OCI-LY1 (cell line): ENCODE measurements around the gene RAB22A.

ENCODE experiments used
- H2AFZ ChIP-seq: fragments of 200-600 bp; sonication (generic), shearing (Covaris generic); 2 replicates; pipeline ENCODE4 v1.6.0; 2014; ENCODE audit warnings: antibody characterized with exemption, mild to moderate bottlenecking, low read length
- H3F3A ChIP-seq: fragments of 200-600 bp; sonication (generic), shearing (Covaris generic); 2 replicates; pipeline ENCODE4 v1.6.0; 2014; ENCODE audit warnings: mild to moderate bottlenecking, antibody characterized with exemption, low read length, moderate library complexity; ENCODE audit not compliant: insufficient read depth
- H3K27ac ChIP-seq: fragments of 200-600 bp; sonication (generic); 2 replicates; pipeline ENCODE4 v1.5.1; 2014; ENCODE audit warnings: low read length, mixed run types, mild to moderate bottlenecking, low read depth; ENCODE audit not compliant: poor library complexity, severe bottlenecking
- H3K27me3 ChIP-seq: fragments of 200-600 bp; sonication (generic); 2 replicates; pipeline ENCODE4 v1.6.0; 2014; ENCODE audit warnings: antibody characterized with exemption, mild to moderate bottlenecking, low read length, moderate library complexity; ENCODE audit not compliant: insufficient read depth
- H3K36me3 ChIP-seq: fragments of 200-600 bp; sonication (generic); 2 replicates; pipeline ENCODE4 v1.6.1; 2014; ENCODE audit warnings: mild to moderate bottlenecking, antibody characterized with exemption, low read length, moderate library complexity, mixed read lengths; ENCODE audit not compliant: insufficient read depth
- H3K4me1 ChIP-seq: fragments of 200-600 bp; sonication (generic); 2 replicates; pipeline ENCODE4 v1.5.1; 2014; ENCODE audit warnings: mild to moderate bottlenecking, low read length, moderate library complexity; ENCODE audit not compliant: insufficient read depth, severe bottlenecking
- H3K4me2 ChIP-seq: fragments of 200-600 bp; sonication (generic), shearing (Covaris generic); 2 replicates; pipeline ENCODE4 v1.6.1; 2014; ENCODE audit warnings: low read length
- H3K4me3 ChIP-seq: fragments of 200-600 bp; sonication (generic); 2 replicates; pipeline ENCODE4 v1.5.1; 2014; ENCODE audit warnings: low read length, low read depth, mild to moderate bottlenecking, mixed read lengths; ENCODE audit not compliant: poor library complexity, severe bottlenecking
- H3K79me2 ChIP-seq: fragments of 200-600 bp; shearing (Covaris generic); 2 replicates; pipeline ENCODE4 v1.6.1; 2016; ENCODE audit warnings: mixed run types, low read length, mixed read lengths; ENCODE audit not compliant: insufficient read depth
- H3K9ac ChIP-seq: fragments of 200-600 bp; sonication (generic), shearing (Covaris generic); 2 replicates; pipeline ENCODE4 v1.6.1; 2014; ENCODE audit warnings: mild to moderate bottlenecking, low read length, mixed read lengths
- H3K9me2 ChIP-seq: fragments of 200-600 bp; sonication (generic), shearing (Covaris generic); 2 replicates; pipeline ENCODE4 v1.6.1; 2014; ENCODE audit warnings: low read depth, mild to moderate bottlenecking, low read length, mixed read lengths
- H3K9me3 ChIP-seq: fragments of 200-600 bp; shearing (Covaris generic); 2 replicates; pipeline ENCODE4 v1.6.1; 2014; ENCODE audit warnings: low read length, mixed read lengths
- H4K20me1 ChIP-seq: fragments of 200-600 bp; sonication (generic), shearing (Covaris generic); 2 replicates; pipeline ENCODE4 v1.6.0; 2016; ENCODE audit warnings: mild to moderate bottlenecking, low read length; ENCODE audit not compliant: insufficient read depth
- CTCF ChIP-seq: fragments of 200-600 bp; sonication (generic), shearing (Covaris generic); IDR thresholded peaks from 2 replicates; pipeline ENCODE4 v1.5.1; 2017; ENCODE audit warnings: mild to moderate bottlenecking, antibody characterized with exemption, low read length, moderate library complexity, mixed read lengths
- EZH2 ChIP-seq: fragments of 200-600 bp; sonication (generic), shearing (Covaris generic); IDR thresholded peaks from 2 replicates; pipeline ENCODE4 v1.8.0; 2017; ENCODE audit warnings: borderline replicate concordance, mixed run types, mild to moderate bottlenecking, antibody characterized with exemption, low read length, moderate library complexity, mixed read lengths

RAB22A gene

GRCh38 chr20:58264271-58264670 is 45.2 kb upstream of the RAB22A start:
- H4K20me1 ChIP-seq = no peaks in the 10 kb centered on the region
- H3K27ac ChIP-seq = no peak overlapping the region
- no peaks in the 10 kb centered on the region for H3K9me3 ChIP-seq
- H3K4me1 ChIP-seq = no peaks in the 10 kb centered on the region
- TF ChIP-seq CTCF = no peak
- no peak for TF ChIP-seq EZH2
- H3K36me3 ChIP-seq = peaks cover 15% of the 10 kb centered on the region; the same call in 1 of the 2 replicates
- no peaks in the 10 kb centered on the region for H3K27me3 ChIP-seq
- H3K79me2 ChIP-seq = no peaks in the 10 kb centered on the region
- H3K9me2 ChIP-seq = no peaks in the 10 kb centered on the region
- H3K9ac ChIP-seq = no peak overlapping the region
- no peak overlapping the region for H3K4me2 ChIP-seq
- H3F3A ChIP-seq = no peaks in the 10 kb centered on the region
- H2AFZ ChIP-seq = no peak overlapping the region
- H3K4me3 ChIP-seq = no peak overlapping the region

GRCh38 chr20:58267389-58268215 is 41.9 kb upstream of the RAB22A start:
- no peak for TF ChIP-seq EZH2
- no peak for TF ChIP-seq CTCF
- Histone ChIP-seq H3K27ac (no peak overlapping the region), H3K9me3 (no peaks in the 10 kb centered on the region), H2AFZ (no peak overlapping the region), H3K4me2 (no peak overlapping the region), H3K4me3 (no peak overlapping the region), H3F3A (no peaks in the 10 kb centered on the region), H3K9ac (no peak overlapping the region), H3K36me3 (peaks cover 15% of the 10 kb centered on the region; the same call in 1 of the 2 replicates), H3K4me1 (no peaks in the 10 kb centered on the region), H4K20me1 (no peaks in the 10 kb centered on the region), H3K9me2 (no peaks in the 10 kb centered on the region), H3K27me3 (no peaks in the 10 kb centered on the region), H3K79me2 (no peaks in the 10 kb centered on the region)

- Histone ChIP-seq H3K4me2 (no peak overlapping the region), H3K36me3 (peaks cover 15% of the 10 kb centered on the region; the same call in 1 of the 2 replicates), H4K20me1 (no peaks in the 10 kb centered on the region), H3K9me2 (no peaks in the 10 kb centered on the region), H2AFZ (no peak overlapping the region), H3K27ac (no peak overlapping the region), H3K27me3 (no peaks in the 10 kb centered on the region), H3K4me1 (no peaks in the 10 kb centered on the region), H3K9me3 (no peaks in the 10 kb centered on the region), H3K4me3 (no peak overlapping the region), H3K79me2 (no peaks in the 10 kb centered on the region), H3F3A (no peaks in the 10 kb centered on the region), H3K9ac (no peak overlapping the region)
- TF ChIP-seq CTCF (no peak), EZH2 (no peak)
Observed at GRCh38 chr20:58268421-58268821, 41.1 kb upstream of the RAB22A start.
